ENCODE measurements around the gene NELL2. TPM values are rescaled to one million over a fixed set of nuclear protein-coding genes. Genes with fewer than 3 reads are reported as not detected.

NELL2 gene
- total RNA-seq, 6 donors from 2014 or later = 1.1 to 19.3 (median 4.2) TPM

GRCh38 chr12:44546060-44546459, 330.1 kb downstream of the NELL2 start:
- WGBS, 2 donors = 86 to 91% methylated on average over 1 of the region's 1 CpG
- DNase-seq (no peak), ATAC-seq (ENCODE audit: low FRiP score in 2 of 2) (no peak)
- H3K27ac ChIP-seq = no peak overlapping the region
- no peak overlapping the region for H3K4me3 ChIP-seq
- H3K9me3 ChIP-seq = no peaks in the 10 kb centered on the region
- H3K27me3 ChIP-seq = no peaks in the 10 kb centered on the region
- no peaks in the 10 kb centered on the region for H3K36me3 ChIP-seq
- TF ChIP-seq, protein P1, sequence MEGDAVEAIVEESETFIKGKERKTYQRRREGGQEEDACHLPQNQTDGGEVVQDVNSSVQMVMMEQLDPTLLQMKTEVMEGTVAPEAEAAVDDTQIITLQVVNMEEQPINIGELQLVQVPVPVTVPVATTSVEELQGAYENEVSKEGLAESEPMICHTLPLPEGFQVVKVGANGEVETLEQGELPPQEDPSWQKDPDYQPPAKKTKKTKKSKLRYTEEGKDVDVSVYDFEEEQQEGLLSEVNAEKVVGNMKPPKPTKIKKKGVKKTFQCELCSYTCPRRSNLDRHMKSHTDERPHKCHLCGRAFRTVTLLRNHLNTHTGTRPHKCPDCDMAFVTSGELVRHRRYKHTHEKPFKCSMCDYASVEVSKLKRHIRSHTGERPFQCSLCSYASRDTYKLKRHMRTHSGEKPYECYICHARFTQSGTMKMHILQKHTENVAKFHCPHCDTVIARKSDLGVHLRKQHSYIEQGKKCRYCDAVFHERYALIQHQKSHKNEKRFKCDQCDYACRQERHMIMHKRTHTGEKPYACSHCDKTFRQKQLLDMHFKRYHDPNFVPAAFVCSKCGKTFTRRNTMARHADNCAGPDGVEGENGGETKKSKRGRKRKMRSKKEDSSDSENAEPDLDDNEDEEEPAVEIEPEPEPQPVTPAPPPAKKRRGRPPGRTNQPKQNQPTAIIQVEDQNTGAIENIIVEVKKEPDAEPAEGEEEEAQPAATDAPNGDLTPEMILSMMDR (IDR thresholded peaks at IDR 0.05) = no peak
- TF ChIP-seq POLR2AphosphoS5 (IDR thresholded peaks at IDR 0.05) = no peak
- H3K4me1 ChIP-seq = no peaks in the 10 kb centered on the region

- Histone ChIP-seq H3K36me3 (no peaks in the 10 kb centered on the region), H3K27ac (no peak overlapping the region), H3K9me3 (no peaks in the 10 kb centered on the region), H3K27me3 (no peaks in the 10 kb centered on the region), H3K4me1 (no peaks in the 10 kb centered on the region), H3K4me3 (no peak overlapping the region)
- ATAC-seq (ENCODE audit: low FRiP score in 2 of 2) = no peak
- TF ChIP-seq, protein P1 (IDR thresholded peaks at IDR 0.05) = no peak
- no peak for TF ChIP-seq POLR2AphosphoS5 (IDR thresholded peaks at IDR 0.05)
- TF ChIP-seq POLR2A (IDR thresholded peaks at IDR 0.05) = no peak
- TF ChIP-seq EP300 (IDR thresholded peaks at IDR 0.05) = no peak
- DNase-seq = no peak
- WGBS, 2 donors = 91 to 95% methylated on average over 3 of the region's 3 CpGs
Observed at GRCh38 chr12:44544018-44544417, 332.1 kb downstream of the NELL2 start.

- H3K27me3 ChIP-seq = no peaks in the 10 kb centered on the region
- ATAC-seq (ENCODE audit: low FRiP score in 2 of 2) (no peak), DNase-seq (no peak)
- H3K36me3 ChIP-seq = no peaks in the 10 kb centered on the region
- H3K4me1 ChIP-seq = no peaks in the 10 kb centered on the region
- H3K4me3 ChIP-seq = no peak overlapping the region
- TF ChIP-seq POLR2A (IDR thresholded peaks at IDR 0.05) = no peak
- no peak for TF ChIP-seq EP300 (IDR thresholded peaks at IDR 0.05)
- TF ChIP-seq, protein P1 (IDR thresholded peaks at IDR 0.05) = no peak
- TF ChIP-seq POLR2AphosphoS5 (IDR thresholded peaks at IDR 0.05) = no peak
- H3K9me3 ChIP-seq = no peaks in the 10 kb centered on the region
- no peak overlapping the region for H3K27ac ChIP-seq
- 61 to 88% methylated on average over 1 of the region's 1 CpG for WGBS, 2 donors
Observed at GRCh38 chr12:44542716-44543115, 333.4 kb downstream of the NELL2 start.

DNA sequence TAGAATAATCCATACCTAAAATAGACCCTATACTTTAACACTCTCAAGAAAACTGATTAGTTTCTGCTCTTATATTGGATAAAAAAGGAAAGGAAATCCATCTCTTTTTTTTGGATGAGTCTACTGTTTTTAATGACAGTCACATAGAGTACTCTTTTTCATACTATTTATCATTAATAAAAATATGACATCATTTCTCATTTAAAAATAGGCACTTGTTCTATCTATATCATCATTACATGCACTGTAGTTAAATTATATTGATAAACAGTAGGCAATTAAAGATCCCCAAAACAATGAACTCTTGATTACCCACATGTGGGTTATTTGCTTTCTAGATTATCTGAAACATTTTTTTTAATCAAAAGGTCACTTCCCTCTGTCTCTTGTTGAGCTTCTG, 338.8 kb downstream of the NELL2 start:
- Histone ChIP-seq H3K4me3 (no peak overlapping the region), H3K9me3 (no peaks in the 10 kb centered on the region), H3K27me3 (no peaks in the 10 kb centered on the region), H3K36me3 (no peaks in the 10 kb centered on the region), H3K27ac (no peak overlapping the region), H3K4me1 (no peaks in the 10 kb centered on the region)
- TF ChIP-seq POLR2AphosphoS5 (IDR thresholded peaks at IDR 0.05) = no peak
- TF ChIP-seq POLR2A (IDR thresholded peaks at IDR 0.05) = no peak
- TF ChIP-seq, protein P1 (IDR thresholded peaks at IDR 0.05) = no peak
- no peak for TF ChIP-seq EP300 (IDR thresholded peaks at IDR 0.05)
- ATAC-seq (ENCODE audit: low FRiP score in 2 of 2) (no peak), DNase-seq (no peak)

DNA sequence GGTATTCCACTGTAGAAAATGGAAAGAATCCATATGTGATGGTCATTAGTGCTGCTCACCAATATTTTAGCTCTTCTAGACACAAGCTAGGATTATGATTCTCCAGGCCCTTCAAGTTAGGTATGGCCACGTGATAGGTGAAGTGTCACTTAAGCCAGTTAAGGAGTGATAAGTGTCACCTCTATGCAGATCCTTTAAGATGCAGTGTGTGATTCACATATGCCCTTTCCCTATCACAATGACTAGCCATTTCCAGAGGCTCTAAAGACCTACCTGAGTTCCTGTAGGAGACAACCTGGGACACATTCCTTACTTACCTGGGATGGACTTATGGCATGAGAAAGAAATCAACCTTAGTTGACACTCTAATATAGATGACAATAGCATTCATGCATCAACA, 343.2 kb downstream of the NELL2 start:
- Histone ChIP-seq H3K9me3 (no peaks in the 10 kb centered on the region), H3K27ac (no peak overlapping the region), H3K4me1 (no peaks in the 10 kb centered on the region), H3K4me3 (no peak overlapping the region), H3K27me3 (no peaks in the 10 kb centered on the region), H3K36me3 (no peaks in the 10 kb centered on the region)
- WGBS, 2 donors = 35 to 81% methylated on average over 1 of the region's 1 CpG
- peak in 1 of 2 donors; percentile 43 for ATAC-seq (ENCODE audit: low FRiP score in 2 of 2)
- DNase-seq = no peak
- no peak for TF ChIP-seq POLR2A (IDR thresholded peaks at IDR 0.05)
- TF ChIP-seq POLR2AphosphoS5 (IDR thresholded peaks at IDR 0.05) = no peak
- TF ChIP-seq EP300 (IDR thresholded peaks at IDR 0.05) = no peak
- TF ChIP-seq, protein P1 (IDR thresholded peaks at IDR 0.05) = no peak

All from upper lobe of left lung (tissue), 6 donors.